HEK293 (cell line): Measurements from ENCODE around the gene GPX4.

Experiments
- BCL11A ChIP-seq: fragments of 450-650 bp; formaldehyde crosslinking; IDR thresholded peaks from 2 replicates; pipeline ENCODE4 v1.5.1; 2016; ENCODE audit warnings: low read depth, missing biosample characterization, missing genetic modification characterization
- GLI4 ChIP-seq: fragments of 450-650 bp; formaldehyde crosslinking; IDR thresholded peaks from 2 replicates; pipeline ENCODE4 v1.5.1; 2016; ENCODE audit warnings: missing biosample characterization, missing genetic modification characterization
- HOXC10 ChIP-seq: sonication (generic); formaldehyde crosslinking; IDR thresholded peaks from 2 replicates; pipeline ENCODE4 v1.8.1; 2023; ENCODE audit warnings: mild to moderate bottlenecking, missing genetic modification reagents
- KLF10 ChIP-seq: fragments of 450-650 bp; IDR thresholded peaks from 2 replicates; pipeline ENCODE4 v1.5.1; 2018; ENCODE audit warnings: missing biosample characterization, mild to moderate bottlenecking, missing genetic modification characterization
- KLF7 ChIP-seq: fragments of 450-650 bp; formaldehyde crosslinking; IDR thresholded peaks from 2 replicates; pipeline ENCODE4 v1.5.1; 2016; ENCODE audit warnings: missing biosample characterization, missing genetic modification characterization, borderline replicate concordance
- MZF1 ChIP-seq: fragments of 450-650 bp; formaldehyde crosslinking; IDR thresholded peaks from 2 replicates; pipeline ENCODE4 v1.5.1; 2017; ENCODE audit warnings: missing biosample characterization, missing genetic modification characterization, borderline replicate concordance
- OSR2 ChIP-seq: fragments of 450-650 bp; formaldehyde crosslinking; IDR thresholded peaks from 2 replicates; pipeline ENCODE4 v1.5.1; 2016; ENCODE audit warnings: missing biosample characterization, missing genetic modification characterization
- PRDM1 ChIP-seq: fragments of 450-650 bp; formaldehyde crosslinking; IDR thresholded peaks from 2 replicates; pipeline ENCODE4; 2016; ENCODE audit warnings: missing biosample characterization, missing genetic modification characterization
- SP3 ChIP-seq: fragments of 450-650 bp; formaldehyde crosslinking; IDR thresholded peaks from 2 replicates; pipeline ENCODE4 v1.5.1; 2016; ENCODE audit warnings: missing biosample characterization, missing genetic modification characterization
- WT1 ChIP-seq: fragments of 450-650 bp; formaldehyde crosslinking; IDR thresholded peaks from 2 replicates; pipeline ENCODE4 v1.5.1; 2016; ENCODE audit warnings: missing biosample characterization, missing genetic modification characterization
- ZBTB26 ChIP-seq: fragments of 450-650 bp; formaldehyde crosslinking; optimal IDR thresholded peaks from 2 replicates; pipeline ENCODE3; 2016; ENCODE audit warnings: missing biosample characterization, mild to moderate bottlenecking, missing genetic modification characterization
- ZFP41 ChIP-seq: fragments of 450-650 bp; formaldehyde crosslinking; IDR thresholded peaks from 2 replicates; pipeline ENCODE4 v1.5.1; 2016; ENCODE audit warnings: missing biosample characterization, missing genetic modification characterization, borderline replicate concordance
- ZNF114 ChIP-seq: fragments of 450-650 bp; formaldehyde crosslinking; IDR thresholded peaks from 2 replicates; pipeline ENCODE4 v1.5.0; 2017; ENCODE audit warnings: missing biosample characterization, missing genetic modification characterization
- ZNF121 ChIP-seq: fragments of 450-650 bp; formaldehyde crosslinking; IDR thresholded peaks from 2 replicates; pipeline ENCODE4 v1.5.1; 2016; ENCODE audit warnings: missing biosample characterization, missing genetic modification characterization
- ZNF184 ChIP-seq: fragments of 450-650 bp; IDR thresholded peaks from 2 replicates; pipeline ENCODE4 v1.5.1; 2018; ENCODE audit warnings: missing biosample characterization, mild to moderate bottlenecking, missing genetic modification characterization
- ZNF19 ChIP-seq: fragments of 450-650 bp; formaldehyde crosslinking; IDR thresholded peaks from 2 replicates; pipeline ENCODE4; 2016; ENCODE audit warnings: missing biosample characterization, missing genetic modification characterization, low read depth
- ZNF202 ChIP-seq: fragments of 450-650 bp; formaldehyde crosslinking; IDR thresholded peaks from 2 replicates; pipeline ENCODE4 v1.5.1; 2016; ENCODE audit warnings: missing biosample characterization, missing genetic modification characterization, borderline replicate concordance
- ZNF24 ChIP-seq: fragments of 450-650 bp; formaldehyde crosslinking; IDR thresholded peaks from 2 replicates; pipeline ENCODE4 v1.5.1; 2016; ENCODE audit warnings: missing biosample characterization, missing genetic modification characterization
- ZNF324 ChIP-seq: fragments of 450-650 bp; formaldehyde crosslinking; IDR thresholded peaks from 2 replicates; pipeline ENCODE4 v1.5.1; 2016; ENCODE audit warnings: missing biosample characterization, missing genetic modification characterization
- ZNF362 ChIP-seq: fragments of 450-650 bp; formaldehyde crosslinking; IDR thresholded peaks from 2 replicates; pipeline ENCODE4 v1.5.1; 2016; ENCODE audit warnings: missing biosample characterization, missing genetic modification characterization
- ZNF433 ChIP-seq: fragments of 450-650 bp; formaldehyde crosslinking; IDR thresholded peaks from 2 replicates; pipeline ENCODE4 v1.5.1; 2016; ENCODE audit warnings: missing biosample characterization, missing genetic modification characterization, low read depth
- ZNF501 ChIP-seq: fragments of 450-650 bp; formaldehyde crosslinking; IDR thresholded peaks from 2 replicates; pipeline ENCODE4 v1.5.1; 2016; ENCODE audit warnings: missing biosample characterization, missing genetic modification characterization
- ZNF549 ChIP-seq: fragments of 450-650 bp; IDR thresholded peaks from 2 replicates; pipeline ENCODE4 v1.5.1; 2018; ENCODE audit warnings: missing biosample characterization, missing genetic modification characterization, mild to moderate bottlenecking, inconsistent platforms, moderate library complexity
- ZNF623 ChIP-seq: fragments of 450-650 bp; formaldehyde crosslinking; IDR thresholded peaks from 2 replicates; pipeline ENCODE4 v1.5.1; 2016; ENCODE audit warnings: missing biosample characterization, missing genetic modification characterization
- ZNF701 ChIP-seq: fragments of 450-650 bp; formaldehyde crosslinking; IDR thresholded peaks from 2 replicates; pipeline ENCODE4 v1.5.1; 2016; ENCODE audit warnings: missing biosample characterization, missing genetic modification characterization
- TF ChIP-seq, protein P1 (sequence below): fragments of 450-650 bp; formaldehyde crosslinking; IDR thresholded peaks from 2 replicates; pipeline ENCODE4 v1.5.1; 2017; ENCODE audit warnings: missing biosample characterization, missing genetic modification characterization
- TF ChIP-seq, protein P2 (sequence below): fragments of 450-650 bp; formaldehyde crosslinking; IDR thresholded peaks from 2 replicates; pipeline ENCODE4 v1.5.1; 2016; ENCODE audit warnings: missing biosample characterization, missing genetic modification characterization
- TF ChIP-seq, protein P3 (sequence below): fragments of 450-650 bp; formaldehyde crosslinking; IDR thresholded peaks from 2 replicates; pipeline ENCODE4 v1.5.1; 2016; ENCODE audit warnings: missing biosample characterization, missing genetic modification characterization
- TF ChIP-seq, protein P4 (sequence below): fragments of 450-650 bp; formaldehyde crosslinking; IDR thresholded peaks from 2 replicates; pipeline ENCODE4 v1.5.1; 2017; ENCODE audit warnings: missing biosample characterization, missing genetic modification characterization
- TF ChIP-seq, protein P5 (sequence below): fragments of 450-650 bp; formaldehyde crosslinking; IDR thresholded peaks from 2 replicates; pipeline ENCODE4 v1.5.1; 2016; ENCODE audit warnings: missing biosample characterization, missing genetic modification characterization, borderline replicate concordance

GPX4 gene

GRCh38 chr19:1104311-1105007 is 665 bp downstream of the GPX4 start (continued):
- TF ChIP-seq, protein P1, sequence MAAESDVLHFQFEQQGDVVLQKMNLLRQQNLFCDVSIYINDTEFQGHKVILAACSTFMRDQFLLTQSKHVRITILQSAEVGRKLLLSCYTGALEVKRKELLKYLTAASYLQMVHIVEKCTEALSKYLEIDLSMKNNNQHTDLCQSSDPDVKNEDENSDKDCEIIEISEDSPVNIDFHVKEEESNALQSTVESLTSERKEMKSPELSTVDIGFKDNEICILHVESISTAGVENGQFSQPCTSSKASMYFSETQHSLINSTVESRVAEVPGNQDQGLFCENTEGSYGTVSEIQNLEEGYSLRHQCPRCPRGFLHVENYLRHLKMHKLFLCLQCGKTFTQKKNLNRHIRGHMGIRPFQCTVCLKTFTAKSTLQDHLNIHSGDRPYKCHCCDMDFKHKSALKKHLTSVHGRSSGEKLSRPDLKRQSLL (tag by site-specific recombination) = no peak
- TF ChIP-seq OSR2 (tag by site-specific recombination) (no peak), PRDM1 (tag by site-specific recombination) (no peak), BCL11A (0 out of 2 replicates have a peak, but pooled peaks have one; percentile 2), ZFP41 (tag by site-specific recombination) (no peak), ZNF184 (tag by site-specific recombination) (no peak), KLF7 (tag by site-specific recombination) (no peak), ZNF121 (tag by site-specific recombination) (no peak), ZNF623 (tag by site-specific recombination) (no peak), MZF1 (tag by site-specific recombination) (no peak), ZNF114 (tag by site-specific recombination) (no peak), ZNF362 (no peak), ZNF501 (tag by site-specific recombination) (no peak), GLI4 (tag by site-specific recombination) (no peak), ZNF324 (no peak), ZBTB26 (tag by site-specific recombination) (peak; percentile 6), ZNF24 (tag by site-specific recombination) (no peak), ZNF202 (tag by site-specific recombination) (no peak), SP3 (tag by site-specific recombination) (no peak; the same call in 1 of the 2 replicates), ZNF19 (tag by site-specific recombination) (no peak), ZNF701 (tag by site-specific recombination) (no peak), KLF10 (tag by site-specific recombination) (peak; percentile 29), ZNF549 (tag by site-specific recombination) (no peak), WT1 (tag by site-specific recombination) (no peak), HOXC10 (CRISPR knock-in tag) (no peak), ZNF433 (tag by site-specific recombination) (no peak)
- TF ChIP-seq, protein P2, sequence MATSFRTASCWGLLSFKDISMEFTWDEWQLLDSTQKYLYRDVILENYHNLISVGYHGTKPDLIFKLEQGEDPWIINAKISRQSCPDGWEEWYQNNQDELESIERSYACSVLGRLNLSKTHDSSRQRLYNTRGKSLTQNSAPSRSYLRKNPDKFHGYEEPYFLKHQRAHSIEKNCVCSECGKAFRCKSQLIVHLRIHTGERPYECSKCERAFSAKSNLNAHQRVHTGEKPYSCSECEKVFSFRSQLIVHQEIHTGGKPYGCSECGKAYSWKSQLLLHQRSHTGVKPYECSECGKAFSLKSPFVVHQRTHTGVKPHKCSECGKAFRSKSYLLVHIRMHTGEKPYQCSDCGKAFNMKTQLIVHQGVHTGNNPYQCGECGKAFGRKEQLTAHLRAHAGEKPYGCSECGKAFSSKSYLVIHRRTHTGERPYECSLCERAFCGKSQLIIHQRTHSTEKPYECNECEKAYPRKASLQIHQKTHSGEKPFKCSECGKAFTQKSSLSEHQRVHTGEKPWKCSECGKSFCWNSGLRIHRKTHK = no peak
- TF ChIP-seq, protein P3, sequence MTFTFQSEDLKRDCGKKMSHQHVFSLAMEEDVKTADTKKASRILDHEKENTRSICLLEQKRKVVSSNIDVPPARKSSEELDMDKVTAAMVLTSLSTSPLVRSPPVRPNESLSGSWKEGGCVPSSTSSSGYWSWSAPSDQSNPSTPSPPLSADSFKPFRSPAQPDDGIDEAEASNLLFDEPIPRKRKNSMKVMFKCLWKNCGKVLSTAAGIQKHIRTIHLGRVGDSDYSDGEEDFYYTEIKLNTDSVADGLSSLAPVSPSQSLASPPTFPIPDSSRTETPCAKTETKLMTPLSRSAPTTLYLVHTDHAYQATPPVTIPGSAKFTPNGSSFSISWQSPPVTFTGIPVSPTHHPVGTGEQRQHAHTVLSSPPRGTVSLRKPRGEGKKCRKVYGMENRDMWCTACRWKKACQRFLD (tag by site-specific recombination) = no peak
- TF ChIP-seq, protein P4, sequence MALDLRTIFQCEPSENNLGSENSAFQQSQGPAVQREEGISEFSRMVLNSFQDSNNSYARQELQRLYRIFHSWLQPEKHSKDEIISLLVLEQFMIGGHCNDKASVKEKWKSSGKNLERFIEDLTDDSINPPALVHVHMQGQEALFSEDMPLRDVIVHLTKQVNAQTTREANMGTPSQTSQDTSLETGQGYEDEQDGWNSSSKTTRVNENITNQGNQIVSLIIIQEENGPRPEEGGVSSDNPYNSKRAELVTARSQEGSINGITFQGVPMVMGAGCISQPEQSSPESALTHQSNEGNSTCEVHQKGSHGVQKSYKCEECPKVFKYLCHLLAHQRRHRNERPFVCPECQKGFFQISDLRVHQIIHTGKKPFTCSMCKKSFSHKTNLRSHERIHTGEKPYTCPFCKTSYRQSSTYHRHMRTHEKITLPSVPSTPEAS (tag by site-specific recombination) = no peak
- TF ChIP-seq, protein P5, sequence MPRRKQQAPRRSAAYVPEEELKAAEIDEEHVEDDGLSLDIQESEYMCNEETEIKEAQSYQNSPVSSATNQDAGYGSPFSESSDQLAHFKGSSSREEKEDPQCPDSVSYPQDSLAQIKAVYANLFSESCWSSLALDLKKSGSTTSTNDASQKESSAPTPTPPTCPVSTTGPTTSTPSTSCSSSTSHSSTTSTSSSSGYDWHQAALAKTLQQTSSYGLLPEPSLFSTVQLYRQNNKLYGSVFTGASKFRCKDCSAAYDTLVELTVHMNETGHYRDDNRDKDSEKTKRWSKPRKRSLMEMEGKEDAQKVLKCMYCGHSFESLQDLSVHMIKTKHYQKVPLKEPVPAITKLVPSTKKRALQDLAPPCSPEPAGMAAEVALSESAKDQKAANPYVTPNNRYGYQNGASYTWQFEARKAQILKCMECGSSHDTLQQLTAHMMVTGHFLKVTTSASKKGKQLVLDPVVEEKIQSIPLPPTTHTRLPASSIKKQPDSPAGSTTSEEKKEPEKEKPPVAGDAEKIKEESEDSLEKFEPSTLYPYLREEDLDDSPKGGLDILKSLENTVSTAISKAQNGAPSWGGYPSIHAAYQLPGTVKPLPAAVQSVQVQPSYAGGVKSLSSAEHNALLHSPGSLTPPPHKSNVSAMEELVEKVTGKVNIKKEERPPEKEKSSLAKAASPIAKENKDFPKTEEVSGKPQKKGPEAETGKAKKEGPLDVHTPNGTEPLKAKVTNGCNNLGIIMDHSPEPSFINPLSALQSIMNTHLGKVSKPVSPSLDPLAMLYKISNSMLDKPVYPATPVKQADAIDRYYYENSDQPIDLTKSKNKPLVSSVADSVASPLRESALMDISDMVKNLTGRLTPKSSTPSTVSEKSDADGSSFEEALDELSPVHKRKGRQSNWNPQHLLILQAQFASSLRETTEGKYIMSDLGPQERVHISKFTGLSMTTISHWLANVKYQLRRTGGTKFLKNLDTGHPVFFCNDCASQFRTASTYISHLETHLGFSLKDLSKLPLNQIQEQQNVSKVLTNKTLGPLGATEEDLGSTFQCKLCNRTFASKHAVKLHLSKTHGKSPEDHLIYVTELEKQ (tag by site-specific recombination) = no peak
